Sigmoid colon (tissue), 4 donors: Measurements from ENCODE around the gene ERFE.

Source experiments
- CTCF ChIP-seq, 4 experiments: fragments of 450-650 bp in 3 of 4; fragments of 200-600 bp in 1 of 4; IDR thresholded peaks; one replicate each; pipeline ENCODE4 v1.5.1; 2016 to 2019; ENCODE audit warnings: antibody characterized with exemption in 4 of 4, mild to moderate bottlenecking in 3 of 4, moderate library complexity in 2 of 4
- EP300 ChIP-seq, 4 donors: sonication (generic); formaldehyde crosslinking; IDR thresholded peaks; one replicate each; pipeline ENCODE4 v1.6.1; 2017; ENCODE audit warnings: antibody characterized with exemption in 4 of 4
- POLR2A ChIP-seq, 2 donors: fragments of 450-650 bp; IDR thresholded peaks; one replicate each; pipeline ENCODE4 v1.6.1; 2016; ENCODE audit warnings: antibody characterized with exemption in 2 of 2, mild to moderate bottlenecking in 2 of 2, moderate library complexity in 2 of 2
- POLR2AphosphoS5 ChIP-seq, 4 donors: sonication (generic); formaldehyde crosslinking; IDR thresholded peaks; one replicate each; pipeline ENCODE4 v1.6.1; 2017; ENCODE audit warnings: antibody characterized with exemption in 4 of 4

GRCh38 chr2:238150686-238151085, 8.1 kb upstream of the ERFE start:
- TF ChIP-seq CTCF (IDR thresholded peaks at IDR 0.05) (no peak), POLR2A (IDR thresholded peaks at IDR 0.05) (no peak), EP300 (IDR thresholded peaks at IDR 0.05) (no peak), POLR2AphosphoS5 (IDR thresholded peaks at IDR 0.05) (no peak)
